Lower leg skin (tissue), 3 donors: ENCODE data around the gene HCST.

Source experiments
- POLR2A ChIP-seq, 2 donors: fragments of 450-650 bp; IDR thresholded peaks; one replicate each; pipeline ENCODE4 v1.6.1; 2016 to 2017; ENCODE audit warnings: antibody characterized with exemption in 2 of 2, mild to moderate bottlenecking in 1 of 2, moderate library complexity in 1 of 2
- TF ChIP-seq, protein P1 (sequence below), 3 donors: fragments of 450-650 bp; IDR thresholded peaks; one replicate each; pipeline ENCODE4 v1.5.1; 2016; ENCODE audit warnings: antibody characterized with exemption in 3 of 3, mild to moderate bottlenecking in 3 of 3, moderate library complexity in 2 of 3

GRCh38 chr19:35856546-35857149, 45.7 kb upstream of the HCST start, which contains the start of gene KIRREL2:
- TF ChIP-seq, protein P1, sequence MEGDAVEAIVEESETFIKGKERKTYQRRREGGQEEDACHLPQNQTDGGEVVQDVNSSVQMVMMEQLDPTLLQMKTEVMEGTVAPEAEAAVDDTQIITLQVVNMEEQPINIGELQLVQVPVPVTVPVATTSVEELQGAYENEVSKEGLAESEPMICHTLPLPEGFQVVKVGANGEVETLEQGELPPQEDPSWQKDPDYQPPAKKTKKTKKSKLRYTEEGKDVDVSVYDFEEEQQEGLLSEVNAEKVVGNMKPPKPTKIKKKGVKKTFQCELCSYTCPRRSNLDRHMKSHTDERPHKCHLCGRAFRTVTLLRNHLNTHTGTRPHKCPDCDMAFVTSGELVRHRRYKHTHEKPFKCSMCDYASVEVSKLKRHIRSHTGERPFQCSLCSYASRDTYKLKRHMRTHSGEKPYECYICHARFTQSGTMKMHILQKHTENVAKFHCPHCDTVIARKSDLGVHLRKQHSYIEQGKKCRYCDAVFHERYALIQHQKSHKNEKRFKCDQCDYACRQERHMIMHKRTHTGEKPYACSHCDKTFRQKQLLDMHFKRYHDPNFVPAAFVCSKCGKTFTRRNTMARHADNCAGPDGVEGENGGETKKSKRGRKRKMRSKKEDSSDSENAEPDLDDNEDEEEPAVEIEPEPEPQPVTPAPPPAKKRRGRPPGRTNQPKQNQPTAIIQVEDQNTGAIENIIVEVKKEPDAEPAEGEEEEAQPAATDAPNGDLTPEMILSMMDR (IDR thresholded peaks at IDR 0.05) = no peak
- TF ChIP-seq POLR2A (IDR thresholded peaks at IDR 0.05) = no peak
